Measurements from ENCODE around the gene GALNTL6. TPM values are rescaled to one million over a fixed set of nuclear protein-coding genes. Genes with fewer than 3 reads are reported as not detected.

Gene GALNTL6
- total RNA-seq, 1 donor from 2014 or later = 0.61 TPM

GRCh38 chr4:171985129-171985528 is 171.9 kb downstream of the GALNTL6 start:
- H3K36me3 ChIP-seq (ENCODE audit: insufficient read depth, low read length) = no peaks in the 10 kb centered on the region
- no peak overlapping the region for H3K4me2 ChIP-seq (ENCODE audit: low read length)
- no peaks in the 10 kb centered on the region for H3K4me1 ChIP-seq (ENCODE audit: insufficient read depth, low read length)
- TF ChIP-seq EZH2 (IDR thresholded peaks at IDR 0.05; ENCODE audit: insufficient read depth, low read length) (no peak), CTCF (IDR thresholded peaks at IDR 0.05; ENCODE audit: insufficient read depth, low read depth, low read length) (no peak)
- Mint-ChIP-seq H3K9me3 (ENCODE audit: unreplicated experiment) (no peaks in the 10 kb centered on the region), H3K27me3 (ENCODE audit: low read depth, unreplicated experiment) (no peaks in the 10 kb centered on the region), H3K4me1 (ENCODE audit: low read depth, unreplicated experiment) (peaks cover 14% of the 10 kb centered on the region), H3K36me3 (ENCODE audit: low read depth, unreplicated experiment) (no peaks in the 10 kb centered on the region), H3K27ac (ENCODE audit: unreplicated experiment) (no peak overlapping the region), H3K4me3 (ENCODE audit: unreplicated experiment) (no peak overlapping the region)
- no peaks in the 10 kb centered on the region for H4K20me1 ChIP-seq (ENCODE audit: insufficient read depth, low read length)
- DNase-seq (ENCODE audit: low read depth) = no peak
- no peak overlapping the region for H2AFZ ChIP-seq (ENCODE audit: low read depth, low read length)
- H3K27ac ChIP-seq (ENCODE audit: low read depth, low read length) = no peak overlapping the region
- FAIRE-seq = no peak
- no peaks in the 10 kb centered on the region for H3K9me3 ChIP-seq (ENCODE audit: insufficient read depth, low read depth, low read length)
- H3K27me3 ChIP-seq (ENCODE audit: insufficient read depth, low read length) = no peaks in the 10 kb centered on the region
- H3K9ac ChIP-seq (ENCODE audit: low read length) = no peak overlapping the region
- no peak overlapping the region for H3K4me3 ChIP-seq (ENCODE audit: insufficient read depth, low read depth, low read length)
- H3K79me2 ChIP-seq (ENCODE audit: insufficient read depth, low read length) = no peaks in the 10 kb centered on the region

- no peaks in the 10 kb centered on the region for H3K4me1 Mint-ChIP-seq (ENCODE audit: low read depth, unreplicated experiment)
- H3K9ac ChIP-seq (ENCODE audit: low read length) = no peak overlapping the region
- no peak overlapping the region for H3K4me3 Mint-ChIP-seq (ENCODE audit: unreplicated experiment)
- TF ChIP-seq EZH2 (IDR thresholded peaks at IDR 0.05; ENCODE audit: insufficient read depth, low read length) (no peak), CTCF (IDR thresholded peaks at IDR 0.05; ENCODE audit: insufficient read depth, low read depth, low read length) (no peak)
- no peaks in the 10 kb centered on the region for H3K4me1 ChIP-seq (ENCODE audit: insufficient read depth, low read length)
- no peaks in the 10 kb centered on the region for H3K27me3 ChIP-seq (ENCODE audit: insufficient read depth, low read length)
- no peak overlapping the region for H3K27ac ChIP-seq (ENCODE audit: low read depth, low read length)
- no peaks in the 10 kb centered on the region for H3K27me3 Mint-ChIP-seq (ENCODE audit: low read depth, unreplicated experiment)
- H3K79me2 ChIP-seq (ENCODE audit: insufficient read depth, low read length) = no peaks in the 10 kb centered on the region
- FAIRE-seq (no peak), DNase-seq (ENCODE audit: low read depth) (no peak)
- H3K9me3 Mint-ChIP-seq (ENCODE audit: unreplicated experiment) = peaks cover 2% of the 10 kb centered on the region
- H3K9me3 ChIP-seq (ENCODE audit: insufficient read depth, low read depth, low read length) = no peaks in the 10 kb centered on the region
- no peak overlapping the region for H3K4me3 ChIP-seq (ENCODE audit: insufficient read depth, low read depth, low read length)
- no peak overlapping the region for H2AFZ ChIP-seq (ENCODE audit: low read depth, low read length)
- no peak overlapping the region for H3K27ac Mint-ChIP-seq (ENCODE audit: unreplicated experiment)
- H3K36me3 Mint-ChIP-seq (ENCODE audit: low read depth, unreplicated experiment) = no peaks in the 10 kb centered on the region
- no peaks in the 10 kb centered on the region for H4K20me1 ChIP-seq (ENCODE audit: insufficient read depth, low read length)
- no peaks in the 10 kb centered on the region for H3K36me3 ChIP-seq (ENCODE audit: insufficient read depth, low read length)
- H3K4me2 ChIP-seq (ENCODE audit: low read length) = no peak overlapping the region
Measured at GRCh38 chr4:171993247-171993646, 180.0 kb downstream of the GALNTL6 start.

GRCh38 chr4:172007889-172008288 is 194.7 kb downstream of the GALNTL6 start:
- FAIRE-seq (no peak), DNase-seq (ENCODE audit: low read depth) (no peak)
- Histone ChIP-seq H2AFZ (ENCODE audit: low read depth, low read length) (no peak overlapping the region), H3K9ac (ENCODE audit: low read length) (no peak overlapping the region), H3K36me3 (ENCODE audit: insufficient read depth, low read length) (no peaks in the 10 kb centered on the region), H3K9me3 (ENCODE audit: insufficient read depth, low read depth, low read length) (no peaks in the 10 kb centered on the region), H3K4me1 (ENCODE audit: insufficient read depth, low read length) (no peaks in the 10 kb centered on the region), H3K27ac (ENCODE audit: low read depth, low read length) (no peak overlapping the region), H3K79me2 (ENCODE audit: insufficient read depth, low read length) (no peaks in the 10 kb centered on the region), H3K27me3 (ENCODE audit: insufficient read depth, low read length) (no peaks in the 10 kb centered on the region), H3K4me2 (ENCODE audit: low read length) (no peak overlapping the region), H4K20me1 (ENCODE audit: insufficient read depth, low read length) (no peaks in the 10 kb centered on the region), H3K4me3 (ENCODE audit: insufficient read depth, low read depth, low read length) (no peak overlapping the region)
- H3K9me3 Mint-ChIP-seq (ENCODE audit: unreplicated experiment) = no peaks in the 10 kb centered on the region
- no peaks in the 10 kb centered on the region for H3K27me3 Mint-ChIP-seq (ENCODE audit: low read depth, unreplicated experiment)
- no peaks in the 10 kb centered on the region for H3K36me3 Mint-ChIP-seq (ENCODE audit: low read depth, unreplicated experiment)
- H3K27ac Mint-ChIP-seq (ENCODE audit: unreplicated experiment) = no peak overlapping the region
- no peak overlapping the region for H3K4me3 Mint-ChIP-seq (ENCODE audit: unreplicated experiment)
- TF ChIP-seq CTCF (IDR thresholded peaks at IDR 0.05; ENCODE audit: insufficient read depth, low read depth, low read length) (no peak), EZH2 (IDR thresholded peaks at IDR 0.05; ENCODE audit: insufficient read depth, low read length) (no peak)
- peaks cover 4% of the 10 kb centered on the region for H3K4me1 Mint-ChIP-seq (ENCODE audit: low read depth, unreplicated experiment)
